GM21447 (cell line): ENCODE measurements around the gene RAPGEF2.

Experiments used
- ATAC-seq: cut with Tn5 transposase; IDR thresholded peaks from one replicate; pipeline ENCODE4 v1.9.1; 2021; ENCODE audit not compliant: unreplicated experiment

The RAPGEF2 gene

DNA sequence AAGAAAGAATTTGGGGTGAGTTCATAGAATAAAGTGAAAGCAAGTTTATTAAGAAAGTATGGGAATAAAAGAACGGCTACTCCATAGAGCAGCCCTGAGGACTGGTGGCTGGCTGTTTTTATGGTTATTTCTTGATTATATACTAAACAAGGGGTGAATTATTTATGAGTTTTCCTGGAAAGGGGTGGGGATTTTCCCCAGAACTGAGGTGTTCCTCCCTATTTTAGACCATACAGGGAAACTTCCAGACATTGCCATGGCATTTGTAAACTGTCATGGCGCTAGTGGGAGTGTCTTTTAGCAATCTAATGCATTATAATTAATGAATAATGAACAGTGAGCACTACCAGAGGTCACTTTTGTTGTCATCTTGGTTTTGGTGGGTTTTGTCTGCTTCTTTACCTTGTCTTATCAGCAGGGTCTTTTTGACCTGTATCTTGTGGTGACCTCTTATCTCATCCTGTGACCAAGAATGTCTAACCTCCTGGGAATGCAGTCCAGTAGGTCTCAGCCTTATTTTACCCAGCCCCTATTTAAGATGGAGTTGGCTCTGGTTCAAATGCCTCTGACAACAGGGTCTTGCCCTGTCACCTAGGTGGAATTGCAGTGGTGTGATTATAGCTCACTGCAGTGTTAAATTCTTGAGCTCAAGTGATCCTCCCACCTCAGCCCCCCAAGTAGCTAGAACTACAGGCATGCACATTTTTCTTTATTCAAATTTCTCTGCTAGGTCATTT lies 27.1 kb downstream of the RAPGEF2 start:
- no peak for ATAC-seq

DNA sequence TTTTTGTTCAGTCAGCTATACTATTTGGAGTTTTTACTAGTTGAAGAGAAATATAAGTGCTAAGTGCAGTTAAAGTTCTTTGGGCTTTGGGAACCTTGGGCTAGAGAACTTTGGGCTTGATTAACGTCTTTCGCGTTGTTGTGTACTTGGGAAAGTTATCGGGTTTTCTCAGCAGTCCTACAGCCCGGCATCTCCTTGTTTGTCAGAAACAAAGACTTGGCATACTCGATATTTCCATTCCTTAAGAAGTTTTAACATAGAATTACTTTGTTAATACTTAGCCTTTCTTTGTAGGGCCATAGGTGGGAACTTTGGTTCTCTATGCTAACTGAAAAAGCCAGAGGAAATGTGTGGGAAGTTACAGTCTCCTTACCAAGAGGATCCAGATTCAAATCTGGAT lies 28.7 kb downstream of the RAPGEF2 start:
- no peak for ATAC-seq

DNA sequence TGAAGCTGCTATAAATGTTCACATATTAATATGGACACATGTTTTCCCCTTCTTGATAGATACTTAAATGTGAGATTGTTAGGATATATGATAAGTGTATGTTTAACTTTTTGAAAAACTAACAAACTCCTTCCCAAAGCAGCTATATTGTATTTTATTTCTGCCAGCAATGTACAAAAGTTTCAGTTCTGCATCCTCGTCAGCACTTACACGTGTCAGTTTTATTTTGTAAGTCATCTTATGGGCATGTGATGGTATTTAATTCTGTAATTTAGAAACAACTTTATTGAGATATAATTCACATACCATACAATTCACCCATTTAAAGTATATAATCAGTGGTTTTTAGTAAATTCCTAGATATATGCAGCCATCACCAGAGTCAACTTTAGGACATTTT lies 31.6 kb downstream of the RAPGEF2 start:
- ATAC-seq = no peak

DNA sequence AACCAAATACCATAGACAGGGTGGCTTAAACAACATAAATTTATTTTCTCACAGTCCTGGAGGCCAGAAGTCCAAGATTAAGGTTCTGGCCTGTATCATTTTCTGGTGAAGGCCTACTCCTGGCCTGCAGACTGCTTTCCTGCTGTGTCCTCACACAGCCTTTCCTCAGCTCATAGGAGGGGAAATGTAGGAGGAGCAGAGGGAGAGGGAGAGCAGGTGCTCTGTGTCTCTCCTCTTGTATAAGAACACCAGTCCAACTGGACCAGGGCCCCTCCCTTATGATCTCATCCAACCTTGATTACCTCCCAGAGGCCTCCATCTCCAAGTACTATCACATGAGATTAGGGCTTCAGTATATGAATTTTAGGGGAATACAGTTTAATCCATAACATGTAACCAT lies 34.3 kb downstream of the RAPGEF2 start:
- ATAC-seq = no peak

GRCh38 chr4:159138436-159138835 lies 35.6 kb downstream of the RAPGEF2 start:
- ATAC-seq = no peak

DNA sequence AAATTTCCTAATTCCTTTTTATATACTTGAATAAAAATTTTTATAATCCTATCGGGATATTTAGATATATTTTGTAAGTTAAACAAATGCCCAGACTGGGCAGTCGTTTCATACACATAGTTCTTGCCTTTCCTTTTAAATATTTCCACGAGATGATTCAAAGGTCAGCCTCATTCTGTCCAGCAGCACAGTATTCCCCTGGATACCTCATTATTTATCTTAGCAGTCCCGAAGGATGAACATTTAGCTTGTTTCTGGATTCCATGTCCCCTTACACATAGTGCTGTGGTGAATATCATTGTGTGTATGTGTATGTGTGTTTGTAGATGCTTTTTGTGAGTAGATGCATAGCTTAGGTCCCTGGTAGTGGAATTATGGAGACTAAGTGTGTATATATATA lies 38.3 kb downstream of the RAPGEF2 start:
- ATAC-seq = no peak

GRCh38 chr4:159142241-159142640 lies 39.4 kb downstream of the RAPGEF2 start:
- ATAC-seq = no peak

- no peak for ATAC-seq
These were observed 40.0 kb downstream of the RAPGEF2 start for GRCh38 chr4:159142681-159143384.

GRCh38 chr4:159143687-159144086 lies 40.8 kb downstream of the RAPGEF2 start:
- ATAC-seq = no peak

DNA sequence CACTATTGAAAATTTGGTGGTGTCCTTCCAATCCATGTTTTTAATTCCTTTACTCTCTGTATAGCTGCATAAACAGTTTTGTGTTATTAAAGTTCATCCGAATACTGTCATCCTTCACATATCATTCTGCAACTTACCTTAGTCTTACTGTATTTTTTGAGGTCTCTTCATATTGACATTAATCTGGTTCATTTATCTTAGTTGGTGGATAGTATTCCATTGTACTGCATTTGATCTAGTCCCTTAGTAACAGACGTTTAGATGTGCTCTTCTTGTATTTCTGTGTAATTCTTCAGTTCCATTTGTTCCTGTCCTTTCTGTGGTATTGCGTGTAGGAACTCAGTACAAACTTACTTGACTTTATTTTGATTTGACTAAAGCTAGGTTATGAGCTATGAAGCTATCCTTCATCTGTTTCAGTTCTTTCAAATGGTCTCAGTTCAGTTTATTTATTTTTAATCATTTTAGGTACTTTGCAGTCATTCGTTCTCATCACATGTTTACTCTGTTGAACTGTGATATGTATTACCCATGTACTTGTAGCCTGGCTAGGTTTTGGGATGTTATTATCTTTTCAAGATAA lies 41.3 kb downstream of the RAPGEF2 start:
- ATAC-seq = no peak

DNA sequence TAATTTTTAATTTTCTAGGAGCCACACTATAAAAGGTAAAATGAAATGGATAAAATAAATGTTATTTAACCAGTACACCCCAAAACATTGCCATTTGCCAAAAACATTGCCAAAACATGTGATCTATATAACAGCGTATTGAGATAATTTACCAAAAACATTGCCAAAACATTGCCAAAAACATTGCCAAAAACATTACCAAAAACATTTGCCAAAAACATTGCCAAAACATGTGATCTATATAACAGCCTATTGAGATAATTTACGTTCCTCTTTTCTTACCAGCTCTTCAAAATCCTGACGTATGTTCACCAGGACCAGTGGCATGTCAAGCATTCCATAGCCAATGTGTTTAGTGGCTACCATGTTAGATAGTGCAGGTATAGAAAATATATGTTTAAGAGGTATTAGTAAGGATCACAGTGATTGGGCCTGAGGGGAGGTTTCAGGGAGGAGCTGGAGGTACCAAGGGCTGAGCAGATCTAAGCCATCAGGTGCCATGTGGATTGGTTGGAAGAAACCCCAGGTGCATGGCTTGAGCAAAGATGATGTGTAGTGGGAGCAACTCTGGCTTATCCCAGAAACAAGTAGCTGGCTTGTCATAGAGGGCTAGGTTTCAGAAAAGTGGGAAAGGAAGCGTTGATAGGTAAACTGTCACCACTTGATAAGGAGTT lies 42.6 kb downstream of the RAPGEF2 start:
- no peak for ATAC-seq

- ATAC-seq = no peak
These were observed 43.1 kb downstream of the RAPGEF2 start for GRCh38 chr4:159145992-159146330.

DNA sequence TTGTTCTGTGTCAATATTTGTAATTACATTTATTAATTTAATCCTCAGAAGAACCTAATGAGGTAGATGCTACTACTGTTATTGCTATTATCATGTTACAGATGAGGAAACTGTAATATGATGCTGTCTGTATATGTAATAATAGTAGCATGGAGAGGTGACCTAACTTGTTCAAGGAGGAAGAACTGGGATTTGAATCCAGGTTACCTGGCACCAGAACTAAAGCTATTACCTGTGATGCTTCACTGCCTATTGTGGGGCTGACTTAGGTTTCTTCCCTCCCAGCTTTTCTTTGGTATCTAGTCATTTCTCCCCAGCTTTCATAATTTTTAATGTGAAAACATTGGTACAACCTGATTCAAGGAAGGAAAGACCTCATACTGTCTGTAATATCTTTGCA lies 43.6 kb downstream of the RAPGEF2 start:
- ATAC-seq = no peak

- ATAC-seq = no peak
These were observed 45.6 kb downstream of the RAPGEF2 start for GRCh38 chr4:159148441-159148840.

DNA sequence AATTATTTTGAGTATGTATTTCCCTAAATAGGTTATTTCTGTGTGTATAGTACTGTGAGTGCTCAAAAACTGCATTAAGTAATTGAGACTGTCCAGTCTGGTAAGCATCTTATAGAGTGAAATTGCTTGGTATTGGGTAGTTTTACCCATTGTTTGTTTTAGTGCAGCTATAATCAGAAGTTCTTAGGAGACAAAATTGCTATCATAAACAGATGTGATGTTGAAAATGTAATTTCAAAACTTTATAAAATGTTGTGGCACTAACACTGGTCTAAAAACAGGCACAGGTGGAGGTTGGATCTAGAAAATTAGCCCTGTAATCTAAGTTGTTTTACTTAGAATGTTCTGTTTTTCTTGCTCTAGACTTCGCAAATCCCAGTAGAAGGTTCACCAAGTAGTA lies 46.8 kb downstream of the RAPGEF2 start:
- no peak for ATAC-seq

- ATAC-seq = peak; percentile 62
These were observed 47.5 kb downstream of the RAPGEF2 start for GRCh38 chr4:159150396-159150795.

GRCh38 chr4:159150821-159151390 lies 48.0 kb downstream of the RAPGEF2 start:
- peak; percentile 63 for ATAC-seq

- ATAC-seq = no peak
These were observed 48.8 kb downstream of the RAPGEF2 start for GRCh38 chr4:159151689-159152088.

DNA sequence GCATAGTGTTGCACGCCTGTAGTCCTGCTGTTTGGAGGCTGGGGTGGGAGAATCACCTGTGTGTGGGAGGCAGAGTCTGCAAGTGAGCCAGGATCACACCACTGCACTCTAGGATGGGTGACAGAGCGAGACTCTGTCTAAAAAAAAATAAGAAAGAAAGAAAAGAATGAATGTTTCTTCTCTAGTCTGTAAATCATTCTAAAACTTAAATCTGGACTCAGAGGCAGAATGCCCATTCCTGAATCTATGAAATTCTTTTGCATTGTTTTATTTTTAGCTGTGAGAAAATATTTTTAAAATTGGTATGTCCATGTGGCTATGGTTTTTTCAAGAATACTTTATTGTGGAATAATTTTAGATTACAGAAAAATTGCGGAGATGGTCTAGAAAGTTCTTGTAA lies 49.3 kb downstream of the RAPGEF2 start:
- ATAC-seq = no peak

DNA sequence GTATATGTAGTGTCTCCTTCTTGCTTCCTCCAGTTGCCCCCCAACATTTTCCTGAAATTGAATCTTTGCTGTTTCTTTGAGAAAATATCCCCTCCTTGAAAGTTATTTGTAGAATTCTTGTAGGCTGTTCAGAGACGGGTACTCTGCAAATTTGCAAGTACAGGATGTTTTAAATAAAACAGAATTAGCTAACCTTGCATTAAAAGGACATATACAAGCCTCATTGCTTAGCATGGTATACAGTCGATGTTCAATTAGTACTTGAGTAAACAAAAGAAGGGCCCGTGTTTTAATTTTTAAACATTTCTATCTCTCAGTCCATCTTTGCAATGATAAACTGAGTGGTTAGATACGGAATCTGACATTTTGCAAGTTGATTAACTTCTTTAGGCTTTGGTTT lies 50.8 kb downstream of the RAPGEF2 start:
- ATAC-seq = no peak

- ATAC-seq = no peak
These were observed 52.2 kb downstream of the RAPGEF2 start for GRCh38 chr4:159155119-159155518.
